Activated T-cell treated with anti-CD3 and anti-CD28 coated beads for 4 hours (primary cell): ENCODE measurements around the gene ZNF800.

Source experiments
- DNase-seq: peaks from one replicate; pipeline ENCODE4 v3.0.0-alpha.2; 2020

The ZNF800 gene

DNA sequence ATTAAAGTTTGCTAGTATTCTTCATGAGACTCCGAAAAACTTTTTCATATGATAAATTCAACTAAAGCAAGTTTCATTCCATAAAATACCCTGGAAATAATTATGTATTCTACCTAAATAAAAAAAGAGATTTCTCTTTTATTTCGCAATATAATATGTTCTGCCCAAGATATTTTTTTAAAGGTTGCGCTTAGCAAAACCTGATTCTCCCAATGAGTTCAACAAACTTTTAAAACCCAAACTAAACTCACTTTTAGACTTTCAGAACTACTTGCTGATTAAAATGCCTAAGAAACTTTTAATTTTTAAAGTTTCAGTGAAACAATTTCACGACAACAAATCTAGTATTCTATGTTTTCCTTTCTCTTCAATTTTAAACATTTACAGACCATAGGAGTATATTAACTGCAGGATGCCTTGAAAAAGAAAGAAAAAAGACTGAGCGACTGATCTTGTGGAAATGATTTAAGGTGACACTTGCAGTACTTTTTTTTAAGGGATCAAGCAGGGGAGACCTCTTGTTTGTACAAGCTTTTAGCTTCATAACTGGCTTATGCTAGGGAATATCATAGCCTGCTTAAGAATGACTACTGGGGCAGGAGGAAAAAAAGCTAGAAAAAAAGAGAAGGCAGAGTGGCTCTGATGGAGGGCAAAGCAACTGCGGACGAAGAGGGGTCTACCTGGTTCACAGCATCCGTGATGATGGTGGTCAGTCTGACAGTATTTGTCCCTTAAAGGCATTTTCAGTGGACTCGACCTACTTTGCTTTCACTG, 1.5 kb downstream of the ZNF800 start:
- no peak for DNase-seq

DNA sequence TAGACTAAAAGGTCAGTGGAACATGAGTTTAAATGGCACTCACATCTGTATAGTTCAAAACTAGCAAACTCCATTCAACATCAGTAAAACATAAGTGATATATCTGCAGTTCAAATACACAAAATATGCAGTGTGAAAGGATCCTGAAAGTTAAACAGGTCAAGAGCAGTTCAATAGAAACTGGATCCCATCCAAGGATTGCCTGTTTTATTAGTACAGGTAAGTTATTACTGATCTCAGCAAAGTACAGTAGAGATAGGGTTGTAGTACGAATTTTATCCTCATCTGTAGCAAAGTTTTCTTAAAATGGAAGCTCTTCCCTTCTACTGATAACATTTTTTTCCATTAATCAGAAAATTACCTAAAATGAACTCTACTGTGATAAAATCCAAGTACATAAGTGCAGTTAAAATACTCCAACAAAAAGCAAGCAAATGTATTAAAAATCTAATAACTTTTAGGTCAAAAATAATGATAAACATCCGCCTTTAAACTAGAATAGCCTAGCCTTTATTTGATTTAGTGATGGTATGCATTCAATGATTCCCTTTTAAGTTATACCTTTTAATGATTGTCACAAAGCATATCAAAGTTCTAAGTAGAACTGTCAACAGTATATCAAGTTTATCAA, 2.2 kb downstream of the ZNF800 start:
- DNase-seq, result no peak

DNA sequence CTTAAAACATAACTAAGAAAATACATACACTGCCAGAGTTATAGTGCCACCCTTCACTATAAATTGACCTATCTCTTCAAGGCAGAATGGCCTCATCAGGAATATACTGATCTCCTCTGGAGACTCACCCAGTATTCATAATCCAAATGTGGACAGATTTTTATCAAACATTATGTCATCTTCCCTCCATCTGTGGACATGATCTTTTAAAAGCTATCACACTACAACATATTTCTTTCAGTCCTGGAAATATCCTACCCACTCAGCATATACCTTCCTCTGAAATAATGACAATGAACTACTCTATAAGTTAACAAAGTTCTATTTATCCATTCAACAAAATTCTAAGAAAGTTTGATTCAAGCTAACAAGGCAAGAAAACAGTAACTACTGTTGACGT, 3.2 kb downstream of the ZNF800 start:
- DNase-seq, result no peak

DNA sequence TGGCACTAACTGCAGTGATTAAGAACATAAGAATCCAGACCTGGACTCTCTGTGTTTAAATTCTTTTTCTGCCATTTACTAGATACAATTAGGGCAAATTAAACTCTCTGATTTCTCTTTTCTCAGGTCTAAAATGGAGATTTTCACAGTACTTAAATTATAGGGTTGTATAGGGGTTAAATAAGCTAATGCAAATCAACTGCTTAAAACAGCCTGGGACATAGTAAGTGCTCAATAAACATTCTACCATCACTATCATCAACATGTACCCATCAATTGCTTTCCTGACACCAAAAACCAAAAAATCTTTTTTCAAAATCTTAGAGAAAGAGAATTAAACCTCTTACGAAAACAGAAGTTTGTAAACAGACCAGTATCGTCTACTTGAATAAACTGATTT, 4.5 kb downstream of the ZNF800 start:
- DNase-seq, result no peak

DNA sequence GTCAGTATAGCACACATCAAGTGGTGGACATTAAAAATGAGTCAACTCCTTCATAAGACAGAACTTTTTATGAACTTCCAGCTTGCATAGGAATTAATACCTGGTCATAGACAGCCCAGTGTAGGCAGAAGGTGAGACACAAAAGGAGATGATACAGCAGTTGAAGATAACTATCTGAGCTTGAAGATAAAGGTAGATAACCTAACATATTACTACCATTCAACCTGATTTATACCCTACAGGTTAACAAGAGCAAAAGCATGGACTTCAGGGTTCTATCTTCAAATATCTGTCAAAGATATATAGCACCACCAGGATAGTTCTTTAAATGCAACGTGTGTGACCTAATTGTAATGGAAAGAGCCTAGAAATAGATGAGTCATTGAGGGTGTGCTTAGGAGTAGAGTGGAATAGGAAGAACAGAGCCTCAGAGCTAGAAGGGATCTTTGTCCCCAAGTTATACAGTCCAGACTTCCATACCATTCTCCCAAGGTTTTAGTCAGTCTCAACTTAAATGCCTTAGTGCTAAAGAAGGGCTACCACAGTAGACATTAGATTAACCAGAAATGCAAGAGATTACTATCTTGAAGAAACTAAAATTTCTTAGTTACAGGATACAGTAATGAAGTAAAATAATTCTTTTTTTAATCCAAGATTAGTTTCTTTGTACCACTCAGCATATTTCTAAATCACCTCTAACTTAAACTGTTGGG, 9.2 kb downstream of the ZNF800 start:
- DNase-seq, result no peak

DNA sequence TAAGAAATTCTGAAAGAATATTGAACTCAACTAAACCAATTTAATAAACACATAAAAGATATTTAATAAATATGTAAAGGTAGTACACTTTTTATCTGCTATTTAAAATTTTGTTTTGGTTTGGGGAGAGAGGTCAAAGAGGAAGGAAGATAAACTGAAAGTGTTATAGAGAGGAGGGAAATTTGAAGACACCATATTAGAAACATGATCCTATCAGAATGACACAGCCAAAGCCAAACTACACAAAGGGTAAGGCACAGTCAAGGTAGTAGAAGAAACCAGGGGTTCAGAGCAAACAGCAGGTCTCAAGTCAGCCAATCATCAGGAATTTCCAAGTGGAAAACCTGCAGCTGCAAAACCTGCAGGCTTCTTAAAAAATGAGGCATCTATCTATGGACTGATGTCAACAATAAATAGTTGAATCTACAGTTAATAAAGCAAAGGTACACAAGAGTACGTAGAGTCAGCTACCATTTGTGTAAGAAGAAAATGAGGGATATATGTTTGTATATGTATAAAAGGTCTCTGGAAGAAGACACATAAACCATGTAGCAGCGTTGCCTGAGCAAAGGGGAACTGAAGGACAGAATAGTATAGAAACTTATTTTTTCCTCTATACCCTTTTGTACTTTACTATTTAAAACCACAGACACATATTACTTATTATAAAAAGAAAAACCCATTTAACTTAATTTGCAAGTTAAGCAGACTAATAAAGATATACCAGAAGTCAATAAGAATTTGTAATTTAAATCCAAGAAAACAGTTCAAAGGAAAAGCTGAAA, 10.0 kb downstream of the ZNF800 start:
- DNase-seq, result no peak

DNA sequence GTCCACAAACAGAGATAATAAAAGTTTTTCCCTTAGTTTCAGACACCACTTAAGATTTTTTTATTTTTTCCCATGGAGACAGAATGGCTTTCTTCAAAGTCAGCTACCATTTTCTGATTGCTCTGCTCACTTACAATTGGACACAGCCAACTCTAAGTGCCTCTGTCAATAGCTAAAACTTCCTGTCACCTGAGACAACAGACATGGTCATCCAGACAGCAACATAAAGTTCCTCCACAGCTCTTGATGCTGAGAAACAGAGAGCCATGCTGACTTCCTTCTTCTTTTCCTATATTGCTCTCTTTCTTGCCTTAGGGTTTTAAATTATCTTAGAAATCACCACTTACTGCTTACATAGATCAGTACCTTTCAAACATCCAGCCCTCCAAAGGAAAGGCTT, 12.0 kb downstream of the ZNF800 start:
- DNase-seq, result no peak

DNA sequence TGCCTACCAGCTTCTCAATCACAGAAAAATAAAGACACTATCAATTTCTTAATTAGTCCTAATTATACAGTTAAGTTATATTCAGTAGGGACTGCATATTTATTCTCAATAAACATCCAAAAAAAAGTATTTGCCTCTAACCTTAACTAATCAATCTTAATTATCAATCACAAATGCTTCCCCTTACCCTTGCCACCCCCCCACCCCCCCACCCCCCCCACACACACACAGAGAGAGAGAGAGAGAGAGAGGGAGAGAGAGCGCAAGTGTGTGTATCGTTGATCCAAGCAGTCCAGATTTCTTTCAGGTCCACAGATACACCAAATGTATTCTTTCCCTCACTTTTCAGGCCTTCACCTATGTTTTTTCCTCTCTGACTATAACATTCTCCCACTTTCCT, 12.9 kb downstream of the ZNF800 start:
- no peak for DNase-seq

DNA sequence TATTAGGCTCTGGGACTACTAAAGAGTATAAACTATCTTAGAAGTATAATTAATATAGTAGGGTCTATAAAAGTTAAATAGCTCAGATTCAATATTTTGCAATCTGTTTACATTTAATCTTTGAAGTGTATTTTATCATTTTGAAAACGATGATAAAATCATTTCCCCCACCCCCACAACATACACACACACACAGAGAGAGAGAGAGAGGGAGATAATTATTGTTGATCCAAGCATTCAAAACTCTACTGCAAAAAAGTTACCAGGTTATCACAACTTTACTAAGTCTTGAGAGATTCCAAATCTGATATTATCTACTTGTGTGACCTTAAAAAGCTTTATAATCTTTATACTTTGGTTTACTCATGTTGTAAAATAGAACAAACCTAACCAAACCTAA, 14.0 kb downstream of the ZNF800 start:
- no peak for DNase-seq

DNA sequence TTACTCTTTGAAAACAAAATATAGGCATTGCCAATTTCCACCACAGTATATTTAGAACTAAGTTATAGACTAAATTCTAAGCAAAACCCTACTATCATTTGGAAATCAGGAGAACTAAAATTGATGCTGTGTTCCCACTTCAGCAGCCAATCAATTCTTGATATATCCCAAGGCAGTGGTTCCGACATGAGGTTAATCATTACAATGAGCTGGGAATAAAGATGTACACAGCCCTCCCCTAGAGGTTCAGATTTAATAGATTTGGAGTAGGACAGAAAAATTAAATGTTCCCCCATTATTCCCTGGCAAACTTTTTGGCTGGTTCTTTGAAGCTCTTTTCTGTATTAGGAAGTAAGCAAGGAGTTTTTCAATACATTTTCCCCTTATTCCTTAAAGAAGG, 15.1 kb downstream of the ZNF800 start:
- DNase-seq, result no peak

DNA sequence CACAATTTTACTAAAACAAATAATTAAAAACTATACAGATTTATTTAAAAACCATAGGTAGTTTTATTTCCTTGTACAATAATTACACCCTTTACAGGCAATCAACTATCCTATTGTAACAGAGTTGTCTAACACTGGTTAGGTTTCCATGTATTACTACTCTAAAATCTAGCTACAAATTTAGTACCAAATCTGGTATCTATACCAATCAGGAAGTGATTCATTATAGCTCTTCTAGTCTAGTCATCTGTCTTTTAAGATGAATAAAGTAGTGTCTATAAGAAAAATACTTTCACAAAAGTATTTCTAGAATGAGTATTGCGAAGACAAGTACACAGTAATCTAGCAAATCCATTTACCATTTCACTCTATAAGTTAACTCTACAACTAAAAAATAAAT, 16.9 kb downstream of the ZNF800 start:
- DNase-seq, result no peak

DNA sequence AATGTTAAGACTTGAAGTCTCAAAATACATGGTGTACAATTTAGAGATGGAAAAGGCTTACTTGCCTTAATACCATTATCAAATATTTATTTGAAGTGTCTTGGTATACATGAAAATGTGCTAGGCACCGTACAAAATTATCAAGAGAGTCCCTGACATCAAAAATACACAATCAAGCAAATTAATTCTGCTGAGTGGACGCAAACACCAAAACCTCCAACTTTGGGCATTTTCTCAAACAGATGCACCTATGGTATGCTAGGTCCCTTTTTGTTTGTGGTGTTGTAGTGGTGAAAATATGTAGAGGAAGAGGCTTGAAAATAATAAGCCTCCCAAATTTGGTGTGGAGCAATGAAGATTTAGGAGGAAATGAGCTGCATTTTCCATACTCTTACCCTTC, 24.8 kb downstream of the ZNF800 start:
- no peak for DNase-seq

DNA sequence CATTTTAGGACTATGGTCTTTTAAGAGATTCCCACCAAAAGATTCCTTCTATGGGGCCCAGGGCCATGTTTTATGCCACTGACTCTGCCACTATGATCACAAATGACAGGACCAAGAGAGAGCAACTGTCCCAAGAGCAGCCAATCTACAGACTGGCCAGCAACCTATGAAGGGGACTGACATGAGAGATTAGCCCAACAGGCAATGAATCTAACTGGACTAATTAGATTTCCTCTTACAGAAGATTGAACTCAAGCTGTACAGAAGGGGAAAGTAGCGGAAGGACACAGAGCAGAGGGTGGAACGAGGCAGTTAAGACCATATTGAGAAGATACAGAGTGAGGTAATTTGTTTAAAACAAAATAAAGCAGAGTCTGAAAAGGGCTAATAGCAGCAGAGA, 25.8 kb downstream of the ZNF800 start:
- no peak for DNase-seq

DNA sequence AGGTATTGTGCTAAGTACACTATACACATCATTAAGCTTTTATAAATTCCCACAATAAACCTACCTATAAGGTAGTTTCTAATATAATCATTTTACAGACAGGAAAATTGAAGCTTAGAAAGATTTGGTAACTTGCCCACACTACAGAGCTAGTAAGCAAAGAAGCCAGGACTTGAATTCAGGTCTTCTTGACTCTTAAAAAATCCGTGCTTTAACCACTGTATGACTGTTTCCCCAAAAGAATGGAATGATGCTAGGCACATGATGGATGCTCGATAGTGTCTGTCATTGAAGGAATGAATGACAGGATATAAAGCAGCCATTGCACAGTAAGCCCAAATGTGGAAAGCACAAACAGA, 26.6 kb downstream of the ZNF800 start:
- DNase-seq, result no peak

DNA sequence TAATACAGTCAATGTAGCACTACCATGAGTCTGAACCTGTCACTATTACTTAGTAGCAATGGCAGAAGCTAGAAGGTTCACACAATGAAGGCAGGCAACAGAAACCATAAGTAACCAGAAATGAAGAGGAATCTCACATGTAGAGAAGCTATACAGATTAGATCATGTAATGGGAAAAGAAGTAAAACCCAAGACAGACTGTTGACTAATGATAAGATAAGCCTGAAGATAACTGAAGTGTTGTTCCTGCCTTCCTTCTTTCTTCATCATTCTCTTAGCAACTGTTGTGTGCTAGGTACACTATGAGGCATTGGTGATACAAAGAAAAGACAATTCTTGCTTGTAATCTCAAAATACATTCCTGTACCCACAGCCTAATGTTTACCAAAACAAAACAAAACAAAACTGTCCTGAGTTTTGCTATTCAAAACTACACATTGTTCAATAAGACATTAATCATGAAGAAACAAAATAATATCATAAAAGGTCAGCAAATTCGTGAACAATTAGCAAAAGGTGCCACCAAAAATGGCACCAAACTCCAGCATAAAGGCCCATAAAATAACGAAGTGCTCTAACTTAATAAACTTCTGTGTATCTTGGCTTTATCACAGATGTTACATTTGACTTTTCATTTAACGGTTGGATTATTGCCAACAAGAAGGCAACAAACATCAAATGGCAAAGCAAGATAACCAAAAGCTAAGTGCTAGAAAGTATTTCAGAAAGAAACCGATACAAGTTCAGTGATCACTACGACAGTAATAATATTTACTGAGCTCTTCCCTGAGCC, 27.1 kb downstream of the ZNF800 start:
- no peak for DNase-seq

DNA sequence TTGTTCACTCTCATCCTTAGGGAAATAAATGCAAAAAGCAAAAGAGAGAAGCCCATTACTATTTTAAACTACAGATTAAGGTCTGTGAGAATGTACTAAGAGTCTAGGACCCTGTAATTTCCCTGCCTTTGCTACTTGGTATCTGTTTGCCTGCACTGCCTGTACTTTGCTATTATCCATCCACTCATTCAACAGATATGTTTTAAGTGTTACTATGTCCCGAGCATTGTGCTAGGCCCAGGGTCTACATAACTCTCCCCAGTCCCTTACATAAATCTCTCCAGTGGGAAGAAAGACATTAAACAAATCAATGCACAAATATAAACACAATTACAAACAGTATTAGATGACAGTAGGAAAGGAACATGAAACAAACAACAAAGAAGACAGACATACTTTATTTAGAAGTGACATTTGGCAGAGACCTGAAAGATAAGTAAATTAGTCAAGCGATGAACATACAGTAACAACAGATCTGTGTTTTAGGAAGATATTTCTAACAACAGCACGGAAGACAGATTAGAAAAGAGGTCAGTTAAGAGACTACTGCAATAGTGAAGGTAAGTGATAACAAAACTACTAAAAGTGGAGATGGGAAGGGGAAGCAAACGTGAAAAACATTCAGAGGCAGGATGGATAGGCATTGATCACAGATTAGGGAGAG, 30.0 kb downstream of the ZNF800 start:
- DNase-seq, result no peak

DNA sequence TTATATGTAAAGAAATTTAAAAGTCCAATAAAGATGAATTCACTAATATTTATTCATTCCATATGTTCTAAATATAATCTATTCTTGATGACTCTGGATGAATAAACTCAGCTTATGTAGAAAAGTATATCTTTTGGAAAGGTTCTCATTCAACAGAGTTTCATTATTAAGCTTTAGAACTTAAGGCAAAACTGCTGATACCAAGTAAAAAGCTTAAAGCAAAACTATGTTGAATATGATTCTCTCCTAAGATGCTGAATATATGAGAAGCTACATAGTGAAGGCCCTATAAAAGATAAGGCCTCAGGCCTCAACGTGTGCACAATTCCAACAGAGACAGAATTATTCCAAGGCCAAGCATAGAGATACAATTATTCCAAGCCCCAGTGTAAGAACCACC, 30.8 kb downstream of the ZNF800 start:
- DNase-seq, result no peak

DNA sequence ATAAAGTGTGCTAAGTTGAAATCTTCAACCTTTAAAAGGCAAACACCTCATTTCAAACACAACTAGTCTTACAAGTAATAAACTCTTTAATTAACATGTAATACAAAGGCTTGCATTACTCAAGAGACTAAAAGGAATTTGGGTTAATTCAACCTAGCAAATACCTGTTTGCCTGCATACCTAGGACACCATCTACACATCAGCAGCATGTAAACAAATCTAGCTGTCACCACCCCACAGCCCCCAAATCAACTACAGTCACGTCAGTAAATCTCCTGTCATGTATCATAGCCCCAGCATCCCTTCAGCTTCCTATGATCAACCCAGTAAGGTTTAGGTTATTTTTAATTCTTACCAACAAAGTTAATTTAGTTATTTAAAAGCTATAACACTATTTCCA, 33.5 kb downstream of the ZNF800 start:
- no peak for DNase-seq

DNA sequence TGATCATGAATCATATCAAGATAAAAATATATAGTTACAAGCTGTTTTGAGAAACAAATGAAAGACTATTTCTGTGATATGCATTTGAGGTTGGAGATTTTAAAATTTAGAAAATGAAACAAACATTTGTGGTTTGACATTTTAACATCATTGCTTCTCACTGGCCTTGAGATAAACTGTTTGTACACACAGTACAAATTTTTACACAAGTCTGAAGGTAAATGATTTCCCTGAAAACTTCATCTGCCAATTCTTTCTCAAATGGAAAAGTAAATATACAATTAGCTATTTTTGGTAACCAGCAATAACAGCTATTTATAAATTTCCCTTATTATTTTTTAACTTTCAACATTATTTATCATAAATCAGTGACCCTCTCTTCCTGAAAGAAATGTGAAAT, 38.6 kb downstream of the ZNF800 start:
- DNase-seq, result no peak

DNA sequence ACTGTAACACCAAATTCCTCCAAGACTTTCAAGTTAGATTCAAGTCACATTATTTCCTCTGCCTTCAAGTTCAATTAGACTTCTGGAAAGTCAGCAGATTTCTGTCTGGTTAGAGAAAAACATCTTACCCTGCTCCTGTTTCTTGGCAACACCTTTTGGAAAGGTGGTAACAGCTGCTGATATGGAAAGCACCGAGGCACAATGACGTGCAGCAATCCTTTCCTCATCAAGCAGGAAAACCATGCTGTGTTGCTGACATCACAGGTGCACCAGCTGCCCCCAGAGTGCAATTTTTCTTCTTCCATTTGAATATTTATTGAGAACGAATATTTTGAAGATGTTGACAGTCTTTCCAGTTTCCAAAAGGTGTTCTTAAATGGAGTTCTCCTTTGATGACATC, 41.9 kb downstream of the ZNF800 start:
- DNase-seq, result no peak

DNA sequence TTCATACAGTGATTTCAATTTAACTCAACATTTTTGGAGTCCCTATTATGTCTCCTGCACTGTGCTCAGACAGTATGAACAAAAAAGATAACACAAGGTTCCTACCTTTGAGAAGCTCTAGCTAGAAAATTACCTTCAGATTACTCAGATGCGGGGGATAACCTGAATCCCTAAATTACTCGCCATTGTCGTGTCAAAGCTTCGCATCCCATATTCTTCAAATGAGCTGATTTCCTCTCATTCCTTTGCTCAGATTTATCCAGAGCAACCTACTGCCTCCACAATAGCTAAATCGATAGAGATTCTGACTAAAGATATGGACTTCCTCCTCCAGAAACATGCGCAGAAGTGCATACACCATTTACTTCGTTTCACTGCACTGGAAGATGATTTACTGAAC, 42.6 kb downstream of the ZNF800 start:
- DNase-seq, result no peak

DNA sequence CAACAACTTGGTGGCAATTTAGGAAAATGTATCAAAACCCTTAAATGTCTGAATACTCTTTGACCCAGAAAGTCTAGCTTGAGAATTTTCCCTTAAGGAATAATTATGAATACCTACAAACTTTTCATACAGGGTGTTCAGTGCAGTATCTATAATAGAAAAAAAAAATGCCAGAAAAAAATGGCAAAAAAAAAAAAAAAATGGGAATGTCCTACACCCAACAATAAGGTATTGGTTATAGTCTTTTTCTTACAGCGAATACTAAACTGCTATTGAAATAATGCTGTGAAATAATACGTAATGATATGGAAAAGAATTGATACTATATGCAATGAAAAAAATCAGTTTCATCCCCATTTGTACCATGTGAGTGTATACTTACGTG, 44.3 kb downstream of the ZNF800 start:
- DNase-seq, result no peak
